IMR-90 (cell line): ENCODE measurements around the gene TIGD7. TPM values are rescaled to one million over a fixed set of nuclear protein-coding genes. Genes with fewer than 3 reads are reported as not detected.

Experiments
- ATAC-seq: fragments of 200-7000 bp; cut with Tn5 transposase; 2 replicates; pipeline ENCODE4 v1.9.1; 2020; ENCODE audit warnings: low read depth, mild to moderate bottlenecking, moderate library complexity
- BruUV-seq: library from RNA; stranded (reverse); fragments of 400-500 nt; replicated peaks from 2 replicates; lab custom pipeline; 2021; lab: Mats Ljungman, UMichigan
- CTCF ChIA-PET: fragments of 300-600 bp; formaldehyde crosslinking; extraction: SDS; loops from one replicate; lab custom pipeline; 2021; ENCODE audit warnings: antibody characterized with exemption; lab: Yijun Ruan, JAX
- POLR2A ChIA-PET: fragments of 300-600 bp; sonication (Branson Sonifier 250); formaldehyde crosslinking; loops from one replicate; lab custom pipeline; 2022; ENCODE audit warnings: antibody characterized with exemption; ENCODE audit not compliant: unreplicated experiment; lab: Charles Lee
- DNase-seq: peaks from one replicate; pipeline ENCODE4 v3.0.0; 2013
- H2AFZ ChIP-seq: replicated peaks from 2 replicates; pipeline ENCODE3; 2013; ENCODE audit warnings: low read length, mild to moderate bottlenecking; ENCODE audit not compliant: poor library complexity
- H2AK5ac ChIP-seq: 2 replicates; pipeline ENCODE4 v1.6.1; 2013; ENCODE audit warnings: low read depth, low read length, inconsistent platforms
- H2AK9ac ChIP-seq: replicated peaks from 2 replicates; pipeline ENCODE3; 2013; ENCODE audit warnings: mild to moderate bottlenecking, low read depth, low read length, moderate library complexity; ENCODE audit not compliant: poor library complexity
- H2BK120ac ChIP-seq: 2 replicates; pipeline ENCODE4 v1.6.1; 2013; ENCODE audit warnings: low read depth, low read length, inconsistent platforms
- H2BK15ac ChIP-seq: 3 replicates; pipeline ENCODE4 v1.6.1; 2013; ENCODE audit warnings: low read depth, low read length, inconsistent platforms
- H2BK20ac ChIP-seq: 2 replicates; pipeline ENCODE4 v1.6.1; 2013; ENCODE audit warnings: low read depth, mild to moderate bottlenecking, inconsistent platforms, low read length, moderate library complexity
- H2BK5ac ChIP-seq: 2 replicates; pipeline ENCODE4 v1.6.1; 2013; ENCODE audit warnings: mild to moderate bottlenecking, low read depth, low read length, inconsistent platforms; ENCODE audit not compliant: poor library complexity, severe bottlenecking
- H3K14ac ChIP-seq: replicated peaks from 2 replicates; pipeline ENCODE4 v1.6.1; 2013; ENCODE audit warnings: low read depth, low read length, inconsistent platforms
- H3K18ac ChIP-seq: 2 replicates; pipeline ENCODE4 v1.6.1; 2013; ENCODE audit warnings: low read depth, low read length, control low read depth
- H3K23ac ChIP-seq: 2 replicates; pipeline ENCODE4 v1.6.1; 2013; ENCODE audit warnings: low read depth, low read length, inconsistent platforms
- H3K27ac ChIP-seq: 2 replicates; pipeline ENCODE4 v1.5.1; 2013; ENCODE audit warnings: mild to moderate bottlenecking, control low read depth, low read length; ENCODE audit not compliant: insufficient read depth
- H3K27me3 ChIP-seq: 2 replicates; pipeline ENCODE4 v1.6.1; 2013; ENCODE audit warnings: low read length; ENCODE audit not compliant: control insufficient read depth, insufficient read depth
- H3K36me3 ChIP-seq: 2 replicates; pipeline ENCODE4 v1.6.1; 2013; ENCODE audit warnings: low read length, mixed read lengths; ENCODE audit not compliant: control insufficient read depth, insufficient read depth
- H3K4ac ChIP-seq: 2 replicates; pipeline ENCODE4 v1.6.1; 2013; ENCODE audit warnings: low read depth, low read length, inconsistent platforms
- H3K4me1 ChIP-seq: 2 replicates; pipeline ENCODE4 v1.6.1; 2013; ENCODE audit warnings: low read length, mixed read lengths; ENCODE audit not compliant: control insufficient read depth, insufficient read depth
- H3K4me2 ChIP-seq: 2 replicates; pipeline ENCODE4 v1.6.1; 2013; ENCODE audit warnings: low read depth, mild to moderate bottlenecking, control low read depth, low read length, moderate library complexity
- H3K4me3 ChIP-seq: 2 replicates; pipeline ENCODE4 v1.5.1; 2013; ENCODE audit warnings: low read depth, mild to moderate bottlenecking, control low read depth, low read length, moderate library complexity; ENCODE audit not compliant: insufficient read depth
- H3K56ac ChIP-seq: 2 replicates; pipeline ENCODE4 v1.6.1; 2013; ENCODE audit warnings: low read length, inconsistent platforms; ENCODE audit not compliant: insufficient read depth; ENCODE audit errors: extremely low read depth
- H3K79me1 ChIP-seq, 2 experiments: 2 replicates each; pipeline ENCODE4 v1.6.1; 2013; ENCODE audit warnings: low read length in 2 of 2, inconsistent platforms in 1 of 2, low read depth in 1 of 2
- H3K9ac ChIP-seq: 2 replicates; pipeline ENCODE4 v1.6.1; 2013; ENCODE audit warnings: low read depth, low read length, control low read depth
- H3K9me1 ChIP-seq: 2 replicates; pipeline ENCODE4 v1.6.1; 2013; ENCODE audit warnings: low read length, inconsistent platforms; ENCODE audit not compliant: insufficient read depth
- H3K9me3 ChIP-seq: 2 replicates; pipeline ENCODE4 v1.6.1; 2013; ENCODE audit warnings: low read length; ENCODE audit not compliant: control insufficient read depth, insufficient read depth
- H4K20me1 ChIP-seq: 2 replicates; pipeline ENCODE4 v1.6.1; 2013; ENCODE audit warnings: low read length, inconsistent platforms; ENCODE audit not compliant: insufficient read depth
- H4K5ac ChIP-seq: 2 replicates; pipeline ENCODE4 v1.6.1; 2013; ENCODE audit warnings: mild to moderate bottlenecking, low read depth, low read length, control low read depth
- H4K8ac ChIP-seq, 2 experiments: 2 replicates each; pipeline ENCODE4 v1.6.1; 2013; ENCODE audit warnings: low read depth in 2 of 2, low read length in 2 of 2, control low read depth in 1 of 2, inconsistent platforms in 1 of 2
- H4K91ac ChIP-seq: 2 replicates; pipeline ENCODE4 v1.6.1; 2013; ENCODE audit warnings: low read depth, low read length, inconsistent platforms; ENCODE audit not compliant: insufficient read depth
- ELK1 ChIP-seq: fragments of 150-350 bp; IDR thresholded peaks from 2 replicates; pipeline ENCODE4 v1.6.1; 2016; ENCODE audit warnings: low read depth, mild to moderate bottlenecking, low read length, moderate library complexity, borderline replicate concordance
- WGBS, 2 experiments: methylation state at CpG; one replicate each; pipeline versions ENCODE4 v1.1.5 to v1.1.7; 2013; ENCODE audit warnings: missing lambda C conversion rate in 2 of 2; ENCODE audit not compliant: insufficient read length in 1 of 2; ENCODE audit errors: extremely low coverage in 2 of 2; 5-methylcytosine and 5-hydroxymethylcytosine counted together
- dilution Hi-C: fragments of 300-500 bp; cut with HindIII; formaldehyde crosslinking; loops from one replicate; pipeline ENCODE4 v1.14.3; 2018; ENCODE audit warnings: low sequenced_read_pairs; ENCODE audit not compliant: unreplicated experiment
- in situ Hi-C: fragments of 300-500 bp; cut with MboI; formaldehyde crosslinking; loops from 3 replicates; pipeline ENCODE4 v1.14.3; 2019; ENCODE audit warnings: low sequenced_read_pairs, inconsistent platforms, mixed read lengths
- intact Hi-C: fragments of 100-400 bp; cut with micrococcal nuclease; formaldehyde crosslinking; loops from 2 replicates; pipeline ENCODE4 v1.10.0; 2022
- polyA plus RNA-seq, 3 experiments: library from polyadenylated mRNA; depleted of rRNA; stranded (reverse); fragments of >200 nt; gene quantifications; 2 replicates each; pipeline ENCODE4 v1.2.3, GENCODE V29; 2012; ENCODE audit warnings: low replicate concordance in 1 of 3
- total RNA-seq: library from RNA; depleted of rRNA; stranded (reverse); fragments of >200 nt; gene quantifications from 2 replicates; pipeline ENCODE4 v1.2.3, GENCODE V29; 2012

TIGD7 gene
- total and polyA plus RNA-seq, 2 of the 4 experiments (the other 2 are of a cell fraction): 2.5 to 2.7 TPM

- no peak overlapping the region for H3K4ac ChIP-seq
- no peak overlapping the region for H4K8ac ChIP-seq
- no peak overlapping the region for H2BK5ac ChIP-seq
- H3K9me1 ChIP-seq: no peaks in the 10 kb centered on the region
- H2AFZ ChIP-seq: no peak overlapping the region
- H3K27me3 ChIP-seq: no peaks in the 10 kb centered on the region
- ATAC-seq: no peak
- no peak overlapping the region for H2BK20ac ChIP-seq
- no peak for TF ChIP-seq ELK1
- no peak overlapping the region for H3K4me3 ChIP-seq
- BruUV-seq: no TSS peak
- no peak overlapping the region for H4K5ac ChIP-seq
- H3K18ac ChIP-seq: no peak overlapping the region
- no peaks in the 10 kb centered on the region for H3K79me1 ChIP-seq
- no peak overlapping the region for H3K4me2 ChIP-seq
- H2AK5ac ChIP-seq: no peak overlapping the region
- no peaks in the 10 kb centered on the region for H3K4me1 ChIP-seq
- no peak overlapping the region for H2BK15ac ChIP-seq
- intact Hi-C loops (no loop called here), in situ Hi-C loops (no loop called here), dilution Hi-C loops (no loop called here)
- no peak overlapping the region for H2BK120ac ChIP-seq
- H3K36me3 ChIP-seq: no peaks in the 10 kb centered on the region
- no peak overlapping the region for H3K23ac ChIP-seq
- H3K27ac ChIP-seq: no peak overlapping the region
- H3K14ac ChIP-seq: no peak overlapping the region
- H3K9ac ChIP-seq: no peak overlapping the region
- no peak overlapping the region for H4K91ac ChIP-seq
- no peaks in the 10 kb centered on the region for H4K20me1 ChIP-seq
- no peak overlapping the region for H2AK9ac ChIP-seq
- peaks cover 7% of the 10 kb centered on the region for H3K9me3 ChIP-seq
- CTCF ChIA-PET: no interaction called here
- WGBS, 2 experiments: no CpG with 5 or more reads among the region's 3 CpGs
- H3K56ac ChIP-seq: no peak overlapping the region
- POLR2A ChIA-PET: no interaction called here
- DNase-seq: no peak
Measured at GRCh38 chr16:3328104-3328503, 22.9 kb upstream of the TIGD7 start.
